Keratinocyte (primary cell): ENCODE measurements around the gene PPL. TPM values are rescaled to one million over a fixed set of nuclear protein-coding genes. Genes with fewer than 3 reads are reported as not detected.

Experiments
- DNase-seq: peaks from one replicate; pipeline ENCODE4 v3.0.0-alpha.2; 2011; ENCODE audit warnings: low read depth, missing footprints, low spot score
- FAIRE-seq: peaks from 2 replicates; lab custom pipeline; 2011; peaks lifted over from hg19 to GRCh38; lab: Jason Lieb, UNC
- H2AFZ ChIP-seq: 2 replicates; pipeline ENCODE4 v1.6.0; 2012; ENCODE audit warnings: low read length, control low read depth, inconsistent platforms; ENCODE audit not compliant: control insufficient read depth
- H3K27ac ChIP-seq: 2 replicates; pipeline ENCODE4 v1.5.1; 2011; ENCODE audit warnings: low read length; ENCODE audit not compliant: control insufficient read depth, insufficient read depth
- H3K27me3 ChIP-seq: 3 replicates; pipeline ENCODE4 v1.6.0; 2011; ENCODE audit warnings: low read length; ENCODE audit not compliant: control insufficient read depth, insufficient read depth; ENCODE audit errors: extremely low read depth
- H3K36me3 ChIP-seq, 2 experiments: 2 replicates in 1 of 2; 3 replicates in 1 of 2; pipeline ENCODE4 v1.5.1; 2011; ENCODE audit warnings: low read length in 2 of 2, mild to moderate bottlenecking in 1 of 2; ENCODE audit not compliant: control insufficient read depth in 2 of 2, insufficient read depth in 2 of 2; ENCODE audit errors: extremely low read depth in 1 of 2
- H3K4me1 ChIP-seq: 3 replicates; pipeline ENCODE4 v1.5.1; 2011; ENCODE audit warnings: low read length; ENCODE audit not compliant: control insufficient read depth, insufficient read depth; ENCODE audit errors: extremely low read depth
- H3K4me2 ChIP-seq: 3 replicates; pipeline ENCODE4 v1.6.0; 2011; ENCODE audit warnings: low read depth, low read length; ENCODE audit not compliant: control insufficient read depth, insufficient read depth; ENCODE audit errors: extremely low read depth
- H3K4me3 ChIP-seq, 3 experiments: fragments of 200-600 bp in 1 of 3; sonication (generic) in 1 of 3; 2 replicates in 2 of 3; 3 replicates in 1 of 3; pipeline ENCODE4 v1.5.1; 2011 to 2016; ENCODE audit warnings: low read length in 3 of 3, mild to moderate bottlenecking in 3 of 3, control low read depth in 2 of 3, inconsistent platforms in 1 of 3, low read depth in 1 of 3, mixed read lengths in 1 of 3, mixed run types in 1 of 3, moderate library complexity in 1 of 3; ENCODE audit not compliant: control insufficient read depth in 2 of 3, insufficient read depth in 2 of 3; ENCODE audit errors: extremely low read depth in 1 of 3
- H3K79me2 ChIP-seq: 2 replicates; pipeline ENCODE4 v1.6.0; 2012; ENCODE audit warnings: low read length; ENCODE audit not compliant: control insufficient read depth, insufficient read depth
- H3K9ac ChIP-seq: 3 replicates; pipeline ENCODE4 v1.6.0; 2011; ENCODE audit warnings: low read length; ENCODE audit not compliant: control insufficient read depth, insufficient read depth; ENCODE audit errors: extremely low read depth
- H3K9me1 ChIP-seq: 3 replicates; pipeline ENCODE4 v1.6.0; 2011; ENCODE audit warnings: low read length; ENCODE audit not compliant: control insufficient read depth, insufficient read depth; ENCODE audit errors: extremely low read depth
- H3K9me3 ChIP-seq: 2 replicates; pipeline ENCODE4 v1.5.1; 2012; ENCODE audit warnings: low read depth, low read length; ENCODE audit not compliant: control insufficient read depth
- H4K20me1 ChIP-seq: 3 replicates; pipeline ENCODE4 v1.6.0; 2011; ENCODE audit warnings: low read length; ENCODE audit not compliant: control insufficient read depth, insufficient read depth; ENCODE audit errors: extremely low read depth
- EZH2 ChIP-seq: IDR thresholded peaks from one replicate; pipeline ENCODE4 v1.6.1; 2012; ENCODE audit warnings: inconsistent platforms, mild to moderate bottlenecking, low read length, moderate library complexity
- dilution Hi-C: fragments of 300-500 bp; cut with MboI; formaldehyde crosslinking; loops from one replicate; pipeline ENCODE4 v1.7.0; 2020; ENCODE audit warnings: low sequenced_read_pairs; ENCODE audit not compliant: extremely low pct_ligation_motif_present
- polyA plus RNA-seq, 5 experiments: library from polyadenylated mRNA; depleted of rRNA in 3 of 5; stranded (reverse) in 3 of 5; stranded (forward) in 1 of 5; unstranded in 1 of 5; fragments of >200 nt; gene quantifications; 1 replicate in 1 of 5; 2 replicates in 3 of 5; 3 replicates in 1 of 5; pipeline versions ENCODE4 v1.2.1 to v1.2.3, GENCODE V29; 2011 to 2012; ENCODE audit warnings: missing spikeins in 2 of 5, low read depth in 1 of 5, low replicate concordance in 1 of 5
- TF ChIP-seq, protein P1 (sequence below), 3 experiments: IDR thresholded peaks in 1 of 3; conservative IDR thresholded peaks in 1 of 3; optimal IDR thresholded peaks in 1 of 3; 2 replicates in 2 of 3; 3 replicates in 1 of 3; pipeline versions ENCODE3 to v1.5.1; 2011; ENCODE audit warnings: low read length in 3 of 3, mild to moderate bottlenecking in 3 of 3, moderate library complexity in 2 of 3, control low read depth in 1 of 3, inconsistent platforms in 1 of 3; ENCODE audit not compliant: insufficient read depth in 2 of 3; ENCODE audit errors: extremely low read depth in 1 of 3

The PPL gene
- polyA plus RNA-seq, 1 donor (not counting 4 experiments of a cell fraction or from before 2014, with no cell fraction given), result 26.6 TPM

DNA sequence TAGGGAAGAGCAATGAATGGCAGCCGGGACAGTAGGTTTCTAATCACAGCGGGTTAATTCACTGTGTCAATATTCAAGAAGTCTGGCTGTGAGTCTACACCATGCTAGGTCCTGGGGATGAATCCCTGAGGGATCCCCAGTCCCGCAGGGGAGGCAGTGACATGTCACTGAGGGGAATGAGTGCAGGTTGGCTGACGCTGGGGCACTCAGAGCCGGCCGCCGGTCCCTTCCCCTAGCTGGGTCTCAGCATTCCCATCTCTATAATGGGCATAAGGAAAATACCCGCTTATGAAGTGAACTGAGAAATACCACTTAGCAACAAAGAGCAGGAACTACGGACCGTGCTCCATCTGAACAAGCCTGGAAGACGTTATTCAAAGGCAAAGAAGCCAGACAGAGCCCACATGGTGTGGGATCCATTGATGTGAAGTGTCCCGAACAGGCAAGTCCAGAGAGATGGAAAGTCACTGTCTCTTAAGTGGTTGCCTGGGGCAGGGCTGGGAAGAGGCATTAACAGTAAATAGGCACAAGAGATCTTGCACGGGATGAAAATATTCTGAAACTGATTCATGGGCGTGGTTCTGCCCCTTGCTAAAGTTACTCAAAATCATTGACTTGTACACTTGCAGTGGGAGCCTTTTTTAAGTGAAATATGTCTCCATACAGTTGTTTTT is 31.9 kb downstream of the PPL start:
- FAIRE-seq, result no peak

DNA sequence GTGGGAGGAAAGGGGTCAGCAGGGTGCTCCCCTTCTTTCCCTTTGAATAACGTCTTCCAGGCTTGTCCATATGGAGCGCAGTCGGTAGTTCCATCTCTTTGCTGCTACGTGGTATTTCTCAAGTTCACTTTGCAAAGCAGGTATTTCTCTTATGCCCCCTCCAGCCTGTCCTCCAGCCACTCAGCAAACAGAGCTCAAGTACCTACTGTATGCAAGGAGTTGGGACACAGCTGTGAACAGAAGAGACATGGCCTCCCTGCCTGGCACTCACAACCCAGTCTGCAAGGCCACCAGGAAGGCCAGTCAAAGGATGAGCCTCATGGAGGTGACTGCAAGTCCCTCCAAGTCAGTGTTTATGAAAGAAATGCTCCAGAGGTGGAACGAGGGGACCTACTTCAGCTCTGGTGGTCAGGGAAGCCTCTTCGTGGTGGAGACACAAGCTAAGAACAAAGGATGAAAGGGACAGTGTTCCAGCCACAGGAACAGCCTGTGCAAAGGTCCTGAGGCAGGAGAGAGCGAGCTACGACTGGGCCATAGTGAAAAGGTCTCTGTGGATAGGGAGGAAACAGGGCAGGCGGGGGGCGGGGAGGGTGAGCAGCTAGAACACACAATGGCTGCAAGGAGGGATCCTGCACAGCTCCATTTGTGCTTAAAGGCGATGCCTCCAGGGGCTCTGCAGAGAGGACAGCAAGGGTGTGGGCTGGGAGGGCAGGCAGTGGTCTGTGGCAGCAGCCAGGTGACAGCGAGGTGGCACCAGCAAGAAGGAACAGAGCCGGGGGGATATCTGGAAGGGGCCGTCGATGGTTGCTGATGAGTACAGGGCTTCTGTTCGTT is 32.6 kb downstream of the PPL start:
- no peak overlapping the region for H3K4me2 ChIP-seq
- H3K4me1 ChIP-seq, result no peaks in the 10 kb centered on the region
- no peaks in the 10 kb centered on the region for H3K79me2 ChIP-seq
- FAIRE-seq (no peak), DNase-seq (no peak)
- TF ChIP-seq EZH2, result no peak
- TF ChIP-seq, protein P1, sequence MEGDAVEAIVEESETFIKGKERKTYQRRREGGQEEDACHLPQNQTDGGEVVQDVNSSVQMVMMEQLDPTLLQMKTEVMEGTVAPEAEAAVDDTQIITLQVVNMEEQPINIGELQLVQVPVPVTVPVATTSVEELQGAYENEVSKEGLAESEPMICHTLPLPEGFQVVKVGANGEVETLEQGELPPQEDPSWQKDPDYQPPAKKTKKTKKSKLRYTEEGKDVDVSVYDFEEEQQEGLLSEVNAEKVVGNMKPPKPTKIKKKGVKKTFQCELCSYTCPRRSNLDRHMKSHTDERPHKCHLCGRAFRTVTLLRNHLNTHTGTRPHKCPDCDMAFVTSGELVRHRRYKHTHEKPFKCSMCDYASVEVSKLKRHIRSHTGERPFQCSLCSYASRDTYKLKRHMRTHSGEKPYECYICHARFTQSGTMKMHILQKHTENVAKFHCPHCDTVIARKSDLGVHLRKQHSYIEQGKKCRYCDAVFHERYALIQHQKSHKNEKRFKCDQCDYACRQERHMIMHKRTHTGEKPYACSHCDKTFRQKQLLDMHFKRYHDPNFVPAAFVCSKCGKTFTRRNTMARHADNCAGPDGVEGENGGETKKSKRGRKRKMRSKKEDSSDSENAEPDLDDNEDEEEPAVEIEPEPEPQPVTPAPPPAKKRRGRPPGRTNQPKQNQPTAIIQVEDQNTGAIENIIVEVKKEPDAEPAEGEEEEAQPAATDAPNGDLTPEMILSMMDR (optimal IDR thresholded peaks at IDR 0.05 in 1 of 3, IDR thresholded peaks at IDR 0.05 in 1 of 3, conservative IDR thresholded peaks at IDR 0.05 in 1 of 3; ENCODE audit: extremely low read depth in 1 of 3, insufficient read depth in 2 of 3, low read length in 3 of 3), result no peak
- H3K27me3 ChIP-seq, result no peaks in the 10 kb centered on the region
- no peak overlapping the region for H3K9ac ChIP-seq
- no peaks in the 10 kb centered on the region for H3K9me1 ChIP-seq
- H3K36me3 ChIP-seq, result peaks cover 4 to 16% of the 10 kb centered on the region in 2 experiments
- H3K4me3 ChIP-seq, result no peak overlapping the region
- no peaks in the 10 kb centered on the region for H4K20me1 ChIP-seq
- dilution Hi-C loops, result no loop called here
- no peaks in the 10 kb centered on the region for H3K9me3 ChIP-seq
- no peak overlapping the region for H3K27ac ChIP-seq
- H2AFZ ChIP-seq, result no peak overlapping the region

More for the DNA sequence above, 31.9 kb downstream of the PPL start:
- Histone ChIP-seq H3K79me2 (no peaks in the 10 kb centered on the region), H3K4me1 (no peaks in the 10 kb centered on the region), H2AFZ (no peak overlapping the region), H3K9me1 (no peaks in the 10 kb centered on the region), H3K27ac (no peak overlapping the region), H4K20me1 (no peaks in the 10 kb centered on the region), H3K9me3 (no peaks in the 10 kb centered on the region), H3K9ac (no peak overlapping the region), H3K27me3 (no peaks in the 10 kb centered on the region), H3K4me2 (no peak overlapping the region), H3K4me3 (no peak overlapping the region), H3K36me3 (peaks cover 4 to 13% of the 10 kb centered on the region in 2 experiments)
- dilution Hi-C loops, result no loop called here
- TF ChIP-seq, protein P1 (optimal IDR thresholded peaks at IDR 0.05 in 1 of 3, IDR thresholded peaks at IDR 0.05 in 1 of 3, conservative IDR thresholded peaks at IDR 0.05 in 1 of 3; ENCODE audit: extremely low read depth in 1 of 3, insufficient read depth in 2 of 3, low read length in 3 of 3), result no peak
- no peak for TF ChIP-seq EZH2
- no peak for DNase-seq
